GM20431 (cell line): ENCODE measurements around the gene OR52N2.

Experiments used
- in situ Hi-C: fragments of 300-500 bp; cut with MseI, MboI; formaldehyde crosslinking; loops from one replicate; pipeline ENCODE4 v1.15.0; 2020; ENCODE audit warnings: low sequenced_read_pairs; ENCODE audit not compliant: unreplicated experiment

The OR52N2 gene

DNA sequence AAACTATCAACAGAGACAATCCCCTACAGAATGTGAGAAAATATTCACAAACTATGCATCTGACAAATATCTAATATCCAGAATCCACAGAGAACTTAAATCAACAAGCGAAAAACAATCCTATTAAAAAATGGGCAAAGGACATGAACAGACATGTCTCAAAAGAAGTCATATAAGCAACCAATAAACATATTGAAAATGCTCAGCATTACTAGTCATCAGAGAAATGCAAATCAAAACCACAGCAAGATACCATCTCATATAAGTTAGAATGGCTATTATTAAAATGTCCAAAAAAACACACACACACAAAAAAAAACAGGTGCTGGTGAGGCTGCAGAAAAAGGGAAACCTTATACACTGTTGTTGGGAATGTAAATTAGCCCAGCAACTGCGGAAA, 57.1 kb downstream of the OR52N2 start:
- in situ Hi-C loops: no loop called here
